Retina (tissue), 1 donor: ENCODE results near the gene ADAMTS15.

Experiments used
- DNase-seq: peaks from one replicate; pipeline ENCODE4 v3.0.0-alpha.2; 2016

The ADAMTS15 gene

GRCh38 chr11:130448416-130449309 lies at the start of gene ADAMTS15:
Gene ADAMTS15 (plus strand): TSS chr11:130448645. CDS start chr11:130448974, 329 bp downstream.
- DNase-seq, result peak; percentile 91

DNA sequence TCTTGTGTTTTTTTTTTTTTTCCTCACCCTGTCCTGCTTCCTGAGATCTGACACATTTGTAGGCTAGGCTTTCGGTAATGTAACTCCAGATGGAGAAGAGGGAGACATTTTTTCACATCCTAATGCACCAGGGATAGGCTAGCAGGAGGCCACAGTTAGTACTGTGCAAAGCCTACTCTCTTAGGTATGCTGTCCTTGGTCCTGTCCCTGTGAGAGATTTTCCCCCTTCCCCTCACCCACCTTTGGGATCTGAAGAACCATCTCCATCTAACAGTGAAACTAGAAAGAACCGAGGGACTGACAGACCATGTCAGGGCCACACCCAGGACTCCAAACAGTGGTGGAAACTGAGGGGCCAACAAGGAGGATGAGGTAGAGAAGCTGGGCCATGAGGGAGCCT lies 49.2 kb upstream of the ADAMTS15 start:
- no peak for DNase-seq

DNA sequence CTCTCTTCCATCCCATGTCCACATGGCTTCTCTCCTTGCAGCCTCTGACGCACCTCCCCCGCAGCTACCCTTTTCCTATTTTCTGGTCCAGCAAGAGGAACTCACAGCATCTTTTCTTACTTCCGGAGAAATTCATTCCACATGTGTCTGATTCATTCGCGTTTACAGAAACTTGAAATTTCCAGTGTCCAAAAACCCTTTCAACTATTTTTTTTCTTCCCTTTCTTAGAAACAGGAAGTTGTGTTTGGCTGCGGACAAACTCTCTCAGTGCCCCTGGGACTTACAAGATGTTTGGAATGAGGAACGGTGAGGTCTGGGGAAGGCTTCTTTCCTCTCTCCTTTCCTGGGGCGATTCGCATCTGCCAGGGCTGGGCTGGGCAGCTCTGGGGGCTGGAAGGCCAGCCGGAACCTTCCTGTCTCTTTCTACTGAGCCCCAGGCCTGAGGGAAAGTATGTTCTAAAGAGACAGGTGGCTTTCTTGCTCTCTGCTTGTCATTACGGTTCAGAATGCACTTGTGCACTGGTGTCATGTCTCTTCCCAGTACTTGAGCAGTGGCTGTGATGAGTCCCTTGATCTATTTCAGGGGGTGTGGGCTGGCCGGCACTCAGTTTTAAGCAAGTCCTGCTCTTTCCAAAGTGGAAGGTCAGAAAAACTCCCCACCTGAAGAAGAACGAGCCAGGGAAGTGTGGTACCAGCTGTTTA lies 47.5 kb upstream of the ADAMTS15 start:
- no peak for DNase-seq

DNA sequence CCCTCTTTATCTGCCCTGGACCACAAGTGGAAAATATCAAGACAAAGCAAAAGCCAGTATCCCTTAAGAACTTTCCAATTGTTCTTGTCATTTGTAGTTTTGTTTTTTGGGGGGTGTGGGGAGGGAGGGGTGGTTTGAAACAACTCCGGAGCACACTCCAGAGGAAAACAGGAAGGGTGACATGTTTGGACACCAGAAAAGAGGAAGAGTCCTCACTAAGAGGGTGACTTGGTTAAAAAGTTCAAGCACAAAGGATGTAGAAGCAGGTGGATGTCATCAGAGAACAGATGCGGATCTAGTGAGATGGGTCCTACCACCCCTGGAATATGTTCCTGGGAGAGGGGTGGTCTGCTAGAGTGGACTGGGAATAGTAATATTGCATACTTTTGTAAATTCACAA lies 45.9 kb upstream of the ADAMTS15 start:
- DNase-seq, result no peak

DNA sequence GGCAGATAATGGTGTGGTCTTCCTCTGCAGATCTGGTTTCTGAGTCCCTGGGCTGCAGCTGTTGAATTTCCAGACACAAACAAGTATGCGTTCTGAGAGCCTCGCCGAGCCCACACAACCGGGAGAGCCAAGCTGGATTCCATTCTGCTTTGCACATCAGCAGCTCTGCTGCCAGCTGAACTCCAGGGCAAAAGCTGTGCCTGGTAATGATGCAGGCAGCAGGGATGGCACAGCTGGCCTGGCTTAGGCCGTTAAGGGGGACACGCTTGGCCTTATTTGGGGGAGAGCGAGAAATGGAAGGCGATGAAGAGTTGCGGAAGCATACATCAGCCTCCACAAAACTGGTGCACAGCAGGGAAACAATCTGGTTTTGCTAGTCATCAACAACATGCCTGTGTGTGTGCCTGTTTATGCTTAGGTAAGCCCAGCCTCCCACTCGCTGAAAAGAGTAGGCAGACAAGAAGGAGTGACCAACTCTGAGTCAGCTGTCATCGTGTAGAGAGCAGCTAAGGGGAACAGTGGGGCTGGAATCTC lies 45.1 kb upstream of the ADAMTS15 start:
- peak; percentile 49 for DNase-seq

GRCh38 chr11:130403967-130404366 lies 44.5 kb upstream of the ADAMTS15 start:
- DNase-seq, result no peak

DNA sequence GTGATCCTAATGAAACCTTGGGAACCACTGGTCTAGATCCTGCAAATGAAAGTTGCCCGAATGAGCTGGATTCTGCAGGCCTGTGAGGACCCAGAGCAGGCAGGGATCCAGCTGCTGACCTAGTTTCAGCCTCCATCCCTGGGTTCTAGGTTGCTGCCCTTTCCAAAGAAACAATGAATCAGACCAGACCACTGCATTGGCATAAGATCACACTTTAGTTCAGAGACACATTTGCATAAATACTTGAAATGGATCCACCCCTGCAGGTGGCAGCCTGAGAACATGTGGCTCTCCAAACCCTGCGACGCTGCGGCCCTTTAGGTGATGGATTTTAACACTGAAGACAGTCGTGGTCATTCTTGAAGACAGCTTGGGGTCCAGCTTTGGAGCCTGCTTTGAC lies 43.7 kb upstream of the ADAMTS15 start:
- DNase-seq, result no peak

GRCh38 chr11:130405428-130405827 lies 43.0 kb upstream of the ADAMTS15 start:
- no peak for DNase-seq

GRCh38 chr11:130407978-130408377 lies 40.5 kb upstream of the ADAMTS15 start:
- no peak for DNase-seq

- DNase-seq, result no peak
Measured at GRCh38 chr11:130408401-130408890, 40.0 kb upstream of the ADAMTS15 start.

DNA sequence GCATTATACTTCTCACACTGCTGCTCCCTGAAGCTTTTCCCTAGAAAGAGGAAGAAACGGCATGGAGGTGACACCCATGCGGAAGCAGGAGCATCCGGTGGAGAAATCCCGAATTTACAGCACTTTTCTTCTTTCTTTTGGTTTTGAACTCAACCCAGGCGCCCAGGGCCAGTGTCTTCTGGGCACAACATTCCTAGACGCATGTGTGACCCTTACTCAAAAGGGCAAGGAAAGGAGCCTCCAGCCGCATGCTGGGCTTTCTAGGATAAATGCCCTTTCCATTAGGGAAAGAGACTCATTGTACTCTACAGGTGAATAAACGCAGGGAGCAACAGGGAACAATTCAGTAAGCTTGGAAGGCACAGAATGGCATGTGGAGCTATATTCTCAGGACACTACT lies 39.5 kb upstream of the ADAMTS15 start:
- no peak for DNase-seq

- DNase-seq, result no peak
Measured at GRCh38 chr11:130409594-130410388, 38.7 kb upstream of the ADAMTS15 start.

- no peak for DNase-seq
Measured at GRCh38 chr11:130411223-130411622, 37.2 kb upstream of the ADAMTS15 start.

DNA sequence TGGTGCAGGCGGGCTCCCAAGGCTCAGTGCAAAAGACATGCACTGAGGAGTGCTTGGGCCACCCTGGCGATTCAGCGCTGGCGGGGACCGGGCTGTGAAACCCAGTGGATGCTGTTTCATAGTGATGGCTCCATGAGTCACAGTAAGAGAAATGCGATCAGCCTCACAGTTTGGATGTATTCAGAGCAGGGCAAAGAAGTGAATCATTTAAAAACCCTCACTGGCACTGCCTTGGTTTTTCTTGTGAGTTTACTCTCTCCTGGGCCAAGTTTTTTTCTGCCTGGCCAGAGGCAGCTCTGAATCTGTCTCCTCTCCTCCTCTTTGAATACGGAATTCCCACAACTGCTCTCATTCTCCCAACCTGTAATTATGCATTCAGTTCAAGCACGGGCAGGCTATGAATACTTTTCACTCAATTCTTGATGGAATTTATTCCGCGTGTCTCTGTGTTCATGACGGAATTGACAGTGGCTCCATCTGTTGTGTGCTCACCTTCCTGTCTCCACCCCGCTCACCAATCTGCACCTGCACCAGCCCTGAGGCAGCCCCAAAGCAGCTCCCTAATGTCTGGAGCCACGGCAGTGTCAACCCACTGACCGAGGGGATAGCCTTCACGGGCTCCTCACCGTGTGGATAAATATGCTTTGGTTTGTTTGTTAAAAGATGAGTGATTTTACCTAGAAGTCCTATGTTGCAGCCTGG lies 34.9 kb upstream of the ADAMTS15 start:
- no peak for DNase-seq

- DNase-seq, result no peak
Measured at GRCh38 chr11:130414107-130415080, 34.1 kb upstream of the ADAMTS15 start.

- peak; percentile 28 for DNase-seq
Measured at GRCh38 chr11:130415731-130416529, 32.5 kb upstream of the ADAMTS15 start.

DNA sequence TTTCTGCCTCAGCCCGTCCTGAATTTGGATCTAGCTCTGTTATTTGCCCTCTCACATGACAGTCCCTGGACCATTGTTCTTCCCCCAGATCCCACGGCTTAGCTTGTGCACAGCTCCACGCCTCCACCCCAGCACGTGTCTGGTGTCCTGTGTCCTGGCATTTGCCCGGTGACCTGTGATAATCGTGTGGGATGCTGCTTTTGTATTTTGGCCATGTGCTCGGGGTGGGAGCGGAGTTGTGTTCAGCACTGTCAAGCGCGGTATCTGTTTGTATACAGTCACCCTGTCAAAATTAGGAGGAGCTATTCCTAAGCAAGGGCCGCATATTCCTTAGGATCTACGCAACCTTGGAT lies 31.9 kb upstream of the ADAMTS15 start:
- peak; percentile 49 for DNase-seq

DNA sequence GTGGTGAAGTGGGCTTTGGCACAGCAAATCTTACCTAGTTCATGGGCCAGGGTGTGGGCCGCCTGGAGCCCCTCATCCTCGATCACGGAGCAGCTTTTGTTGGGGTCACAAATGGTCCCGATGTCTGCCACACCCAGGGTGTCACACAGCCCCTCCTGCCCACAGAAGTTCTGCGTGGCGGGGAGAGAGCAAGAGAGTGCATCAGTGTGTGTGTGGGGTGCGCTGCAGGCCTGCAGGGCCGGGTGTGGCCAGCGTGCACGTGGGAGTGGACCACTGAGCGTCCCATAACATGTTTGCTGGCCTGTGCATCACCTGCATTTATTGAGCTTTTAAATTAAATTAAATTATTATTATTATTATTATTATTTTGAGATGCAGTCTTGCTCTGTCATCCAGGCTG lies 31.5 kb upstream of the ADAMTS15 start:
- no peak for DNase-seq

DNA sequence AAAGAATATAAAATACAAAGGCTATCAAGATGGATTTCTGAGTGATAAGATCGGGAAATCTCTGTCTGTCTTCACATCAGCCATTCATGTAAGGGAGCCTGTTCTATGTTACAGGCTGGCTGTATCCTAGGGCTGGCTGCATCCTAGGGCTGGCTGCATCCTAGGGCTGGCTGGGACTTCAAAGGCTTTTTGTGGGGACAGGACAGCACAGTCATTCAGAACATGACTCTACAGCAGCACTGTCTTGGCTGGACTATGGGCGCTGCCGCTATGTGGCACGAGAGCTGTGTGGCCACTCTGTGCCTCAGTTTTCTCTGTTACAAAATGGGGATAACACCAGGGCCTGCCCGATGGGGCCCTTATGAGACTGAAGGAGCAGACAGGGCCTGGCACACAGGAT lies 30.2 kb upstream of the ADAMTS15 start:
- DNase-seq, result no peak

DNA sequence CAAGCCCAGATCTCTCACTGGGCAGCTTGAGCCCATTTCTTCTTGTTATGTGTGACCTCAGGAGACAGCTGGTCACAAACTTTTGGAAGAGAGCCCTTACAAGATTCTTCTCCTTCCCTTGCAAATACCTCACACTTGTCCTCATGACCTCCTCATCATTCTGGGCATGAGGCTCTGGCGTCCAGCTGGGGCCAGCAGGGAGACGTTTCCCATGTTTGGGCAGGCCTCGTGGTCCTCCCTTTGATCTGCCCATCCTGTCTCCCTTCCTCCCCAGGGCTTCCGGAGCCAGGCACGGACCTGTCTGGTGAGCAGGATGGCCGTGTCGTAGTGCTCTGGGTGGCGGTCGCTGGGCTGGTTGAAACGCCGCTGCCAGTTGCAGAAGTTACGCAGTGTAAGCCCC lies 29.7 kb upstream of the ADAMTS15 start:
- DNase-seq, result no peak
